ENCODE results near the gene MKRN3. TPM values are rescaled to one million over a fixed set of nuclear protein-coding genes. Genes with fewer than 3 reads are reported as not detected.

Gene MKRN3
- total and polyA plus RNA-seq, 2 of the 4 experiments (the other 2 are of a cell fraction): under 0.01 to 0.17 TPM

DNA sequence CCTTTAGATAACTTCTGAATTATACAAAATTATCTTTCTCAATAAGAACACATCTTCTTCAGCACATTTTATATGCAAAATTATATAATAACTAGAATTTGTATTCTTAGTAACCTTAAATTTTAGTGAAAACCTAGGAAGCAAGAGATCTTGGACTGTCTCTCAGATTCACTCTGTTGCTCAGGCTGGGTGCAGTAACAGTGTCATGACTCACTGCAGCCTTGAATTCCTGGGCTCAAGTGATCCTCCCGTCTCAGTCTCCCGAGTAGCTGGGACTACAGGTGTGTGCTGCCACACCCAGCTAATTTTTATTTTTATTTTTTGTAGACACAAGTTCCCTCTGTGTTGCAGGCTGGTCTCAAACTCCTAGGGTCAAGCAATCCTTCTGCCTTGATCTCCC lies 29.9 kb downstream of the MKRN3 start:
- no peak overlapping the region for H2BK120ac ChIP-seq (ENCODE audit: low read depth, low read length)
- dilution Hi-C loops (cut with HindIII; ENCODE audit: low sequenced_read_pairs, unreplicated experiment): no loop called here
- no peak overlapping the region for H3K9ac ChIP-seq (ENCODE audit: low read depth, low read length)
- H2BK20ac ChIP-seq (ENCODE audit: low read depth, low read length): no peak overlapping the region
- WGBS, 2 experiments (ENCODE audit: extremely low coverage in 2 of 2, insufficient read length in 1 of 2): no CpG with 5 or more reads among the region's 2 CpGs
- BruUV-seq (replicated peaks): no TSS peak
- no peaks in the 10 kb centered on the region for H3K79me1 ChIP-seq (ENCODE audit: low read depth in 1 of 2, low read length in 2 of 2)
- H3K18ac ChIP-seq (ENCODE audit: low read depth, low read length): no peak overlapping the region
- no peak overlapping the region for H4K91ac ChIP-seq (ENCODE audit: insufficient read depth, low read depth, low read length)
- H3K36me3 ChIP-seq (ENCODE audit: control insufficient read depth, insufficient read depth, low read length): no peaks in the 10 kb centered on the region
- no peaks in the 10 kb centered on the region for H3K9me1 ChIP-seq (ENCODE audit: insufficient read depth, low read length)
- ATAC-seq (ENCODE audit: low read depth) (no peak), DNase-seq (no peak)
- no peak overlapping the region for H2AK5ac ChIP-seq (ENCODE audit: low read depth, low read length)
- ChIA-PET CTCF (no interaction called here), POLR2A (ENCODE audit: unreplicated experiment) (no interaction called here)
- in situ Hi-C loops (cut with MboI; ENCODE audit: low sequenced_read_pairs): no loop called here
- no peak overlapping the region for H3K4me2 ChIP-seq (ENCODE audit: low read depth, low read length)
- no peak overlapping the region for H3K56ac ChIP-seq (ENCODE audit: extremely low read depth, insufficient read depth, low read length)
- no peak overlapping the region for H3K4ac ChIP-seq (ENCODE audit: low read depth, low read length)
- H2AFZ ChIP-seq (replicated peaks; ENCODE audit: low read length, poor library complexity): no peak overlapping the region
- no peak overlapping the region for H3K23ac ChIP-seq (ENCODE audit: low read depth, low read length)
- no peaks in the 10 kb centered on the region for H3K27me3 ChIP-seq (ENCODE audit: control insufficient read depth, insufficient read depth, low read length)
- H2BK15ac ChIP-seq (ENCODE audit: low read depth, low read length): no peak overlapping the region
- no peak overlapping the region for H3K14ac ChIP-seq (replicated peaks; ENCODE audit: low read depth, low read length)
- H4K8ac ChIP-seq (ENCODE audit: low read depth in 2 of 2, low read length in 2 of 2): no peak overlapping the region
- H4K5ac ChIP-seq (ENCODE audit: low read depth, low read length): no peak overlapping the region
- no peak overlapping the region for H2BK5ac ChIP-seq (ENCODE audit: low read depth, low read length, poor library complexity, severe bottlenecking)
- no peak overlapping the region for H3K4me3 ChIP-seq (ENCODE audit: insufficient read depth, low read depth, low read length)
- peaks cover 12% of the 10 kb centered on the region for H3K9me3 ChIP-seq (ENCODE audit: control insufficient read depth, insufficient read depth, low read length)
- TF ChIP-seq RFX5 (IDR thresholded peaks at IDR 0.05; ENCODE audit: low read depth, low read length): no peak
- TF ChIP-seq NFE2L2 (IDR thresholded peaks at IDR 0.05; ENCODE audit: low read depth, low read length): no peak
- no peak for TF ChIP-seq FOS (IDR thresholded peaks at IDR 0.05; ENCODE audit: low read depth, low read length)
- TF ChIP-seq CEBPB (IDR thresholded peaks at IDR 0.05; ENCODE audit: low read depth, low read length): no peak
- no peak for TF ChIP-seq POLR2A (IDR thresholded peaks at IDR 0.05; ENCODE audit: low read depth, low read length)
- TF ChIP-seq, protein P1, sequence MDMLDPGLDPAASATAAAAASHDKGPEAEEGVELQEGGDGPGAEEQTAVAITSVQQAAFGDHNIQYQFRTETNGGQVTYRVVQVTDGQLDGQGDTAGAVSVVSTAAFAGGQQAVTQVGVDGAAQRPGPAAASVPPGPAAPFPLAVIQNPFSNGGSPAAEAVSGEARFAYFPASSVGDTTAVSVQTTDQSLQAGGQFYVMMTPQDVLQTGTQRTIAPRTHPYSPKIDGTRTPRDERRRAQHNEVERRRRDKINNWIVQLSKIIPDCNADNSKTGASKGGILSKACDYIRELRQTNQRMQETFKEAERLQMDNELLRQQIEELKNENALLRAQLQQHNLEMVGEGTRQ (IDR thresholded peaks at IDR 0.05; ENCODE audit: low read depth, low read length): no peak
- TF ChIP-seq, protein P2, sequence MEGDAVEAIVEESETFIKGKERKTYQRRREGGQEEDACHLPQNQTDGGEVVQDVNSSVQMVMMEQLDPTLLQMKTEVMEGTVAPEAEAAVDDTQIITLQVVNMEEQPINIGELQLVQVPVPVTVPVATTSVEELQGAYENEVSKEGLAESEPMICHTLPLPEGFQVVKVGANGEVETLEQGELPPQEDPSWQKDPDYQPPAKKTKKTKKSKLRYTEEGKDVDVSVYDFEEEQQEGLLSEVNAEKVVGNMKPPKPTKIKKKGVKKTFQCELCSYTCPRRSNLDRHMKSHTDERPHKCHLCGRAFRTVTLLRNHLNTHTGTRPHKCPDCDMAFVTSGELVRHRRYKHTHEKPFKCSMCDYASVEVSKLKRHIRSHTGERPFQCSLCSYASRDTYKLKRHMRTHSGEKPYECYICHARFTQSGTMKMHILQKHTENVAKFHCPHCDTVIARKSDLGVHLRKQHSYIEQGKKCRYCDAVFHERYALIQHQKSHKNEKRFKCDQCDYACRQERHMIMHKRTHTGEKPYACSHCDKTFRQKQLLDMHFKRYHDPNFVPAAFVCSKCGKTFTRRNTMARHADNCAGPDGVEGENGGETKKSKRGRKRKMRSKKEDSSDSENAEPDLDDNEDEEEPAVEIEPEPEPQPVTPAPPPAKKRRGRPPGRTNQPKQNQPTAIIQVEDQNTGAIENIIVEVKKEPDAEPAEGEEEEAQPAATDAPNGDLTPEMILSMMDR (conservative IDR thresholded peaks at IDR 0.05; ENCODE audit: low read depth, low read length): no peak
- TF ChIP-seq MXI1 (IDR thresholded peaks at IDR 0.05; ENCODE audit: borderline replicate concordance, low read depth, low read length): no peak
- TF ChIP-seq CHD1 (IDR thresholded peaks at IDR 0.05; ENCODE audit: low read depth, low read length): no peak
- TF ChIP-seq MAZ (IDR thresholded peaks at IDR 0.05; ENCODE audit: borderline replicate concordance, low read depth, low read length): no peak
- TF ChIP-seq RCOR1 (IDR thresholded peaks at IDR 0.05; ENCODE audit: insufficient replicate concordance, low read length): no peak
- no peak for TF ChIP-seq SMC3 (IDR thresholded peaks at IDR 0.05; ENCODE audit: low read depth, low read length)
- TF ChIP-seq, protein P3, sequence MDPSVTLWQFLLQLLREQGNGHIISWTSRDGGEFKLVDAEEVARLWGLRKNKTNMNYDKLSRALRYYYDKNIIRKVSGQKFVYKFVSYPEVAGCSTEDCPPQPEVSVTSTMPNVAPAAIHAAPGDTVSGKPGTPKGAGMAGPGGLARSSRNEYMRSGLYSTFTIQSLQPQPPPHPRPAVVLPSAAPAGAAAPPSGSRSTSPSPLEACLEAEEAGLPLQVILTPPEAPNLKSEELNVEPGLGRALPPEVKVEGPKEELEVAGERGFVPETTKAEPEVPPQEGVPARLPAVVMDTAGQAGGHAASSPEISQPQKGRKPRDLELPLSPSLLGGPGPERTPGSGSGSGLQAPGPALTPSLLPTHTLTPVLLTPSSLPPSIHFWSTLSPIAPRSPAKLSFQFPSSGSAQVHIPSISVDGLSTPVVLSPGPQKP (IDR thresholded peaks at IDR 0.05; ENCODE audit: borderline replicate concordance, low read depth, low read length): no peak
- no peak for TF ChIP-seq MAFK (IDR thresholded peaks at IDR 0.05; ENCODE audit: low read depth, low read length)
- no peak for TF ChIP-seq BHLHE40 (IDR thresholded peaks at IDR 0.05; ENCODE audit: low read depth, low read length)
- no peak for TF ChIP-seq RAD21 (IDR thresholded peaks at IDR 0.05; ENCODE audit: low read length)
- H3K4me1 ChIP-seq (ENCODE audit: control insufficient read depth, insufficient read depth, low read length): no peaks in the 10 kb centered on the region
- intact Hi-C loops (cut with micrococcal nuclease): no loop called here
- no peak overlapping the region for H2AK9ac ChIP-seq (replicated peaks; ENCODE audit: low read depth, low read length, poor library complexity)
- no peaks in the 10 kb centered on the region for H4K20me1 ChIP-seq (ENCODE audit: insufficient read depth, low read length)
- H3K27ac ChIP-seq (ENCODE audit: insufficient read depth, low read length): no peak overlapping the region
